SIG-M5 (cell line): ENCODE measurements around the gene GRID1.

Source experiments
- DNase-seq: peaks from one replicate; lab custom pipeline; 2025; lab: John Stamatoyannopoulos, UW

Gene GRID1

DNA sequence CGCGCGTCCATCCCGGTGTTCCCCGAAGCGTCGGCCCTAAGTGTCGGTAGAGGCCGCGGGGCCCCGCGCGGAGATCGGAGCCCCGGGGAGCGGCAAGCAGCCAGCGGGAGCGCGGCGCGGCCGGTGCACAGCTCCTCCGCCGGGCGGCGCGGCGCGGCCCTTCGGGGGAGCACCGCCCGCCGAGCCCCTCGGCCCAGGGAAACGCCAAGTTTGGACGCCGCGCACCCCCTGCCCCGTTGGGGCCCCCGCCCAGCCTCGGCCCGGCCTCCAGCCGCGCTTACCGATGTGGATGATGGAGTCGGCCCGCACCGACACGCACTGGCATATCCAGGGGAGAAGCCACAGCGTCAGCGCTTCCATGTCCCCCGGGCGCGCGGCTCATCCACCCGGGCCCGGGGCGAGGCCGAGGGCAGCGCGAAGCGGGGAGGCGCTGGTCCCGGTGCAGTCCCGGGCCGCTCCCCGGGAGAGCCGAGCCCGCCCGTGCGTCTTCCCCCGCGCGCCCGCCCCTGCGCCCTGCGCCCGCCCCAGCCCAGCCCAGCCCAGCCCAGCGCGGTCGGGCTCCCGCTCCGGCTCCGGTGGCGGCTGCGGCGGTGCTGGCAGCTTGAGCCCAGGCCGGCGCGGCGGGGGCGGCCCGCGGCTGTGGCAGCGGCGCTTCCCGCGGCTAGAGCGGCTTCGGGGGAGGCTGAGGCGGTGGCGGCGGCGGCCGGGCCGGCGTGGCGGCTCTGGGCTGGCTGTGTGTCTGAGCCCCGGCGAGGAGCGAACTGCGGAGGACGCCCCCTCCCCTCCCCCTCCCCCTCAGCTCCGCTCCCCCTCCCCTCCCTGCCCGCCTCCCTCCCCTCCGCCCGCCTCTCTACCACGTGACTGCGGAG is at the start of gene GRID1:
TSS of gene GRID1 (minus strand) at position 763 of the 869 bp plus-strand sequence.
- no peak for DNase-seq

DNA sequence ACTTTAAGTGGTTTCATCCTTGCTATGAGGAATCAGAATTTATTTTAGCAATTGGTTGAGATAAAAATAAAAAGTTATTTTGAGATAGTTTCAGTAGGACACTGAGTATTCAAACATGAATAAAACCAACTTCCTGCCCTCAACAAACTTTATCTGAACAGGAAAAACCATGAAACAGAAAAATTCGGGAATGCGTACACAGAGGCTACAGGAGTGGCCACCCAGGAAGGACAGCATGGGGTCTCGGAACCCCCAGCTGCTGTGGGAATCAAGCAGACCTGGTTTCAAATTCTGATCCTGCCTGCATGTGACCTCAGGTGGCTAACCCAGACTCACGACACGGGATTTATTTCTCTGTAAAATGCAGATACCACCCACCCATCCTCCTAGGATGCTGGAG is 49.0 kb upstream of the GRID1 start:
- no peak for DNase-seq

DNA sequence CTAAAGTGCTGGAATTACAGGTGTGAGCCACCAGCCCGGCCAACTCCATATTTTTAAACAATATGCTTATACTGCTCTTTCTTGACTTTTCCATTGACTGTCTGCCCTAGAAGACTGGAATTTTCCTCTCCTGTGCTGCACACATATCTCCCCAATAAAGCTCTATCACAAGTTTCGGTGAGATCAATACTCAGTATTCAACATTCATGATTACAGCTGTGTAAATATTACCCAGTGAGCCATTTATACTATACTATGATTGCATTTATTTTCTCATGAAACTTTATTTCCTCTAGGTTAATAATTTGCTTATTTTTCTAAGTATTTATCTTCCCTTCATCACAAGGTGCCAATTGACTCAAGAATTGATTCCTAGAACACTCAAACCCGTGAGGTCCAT is 48.5 kb upstream of the GRID1 start:
- no peak for DNase-seq

DNA sequence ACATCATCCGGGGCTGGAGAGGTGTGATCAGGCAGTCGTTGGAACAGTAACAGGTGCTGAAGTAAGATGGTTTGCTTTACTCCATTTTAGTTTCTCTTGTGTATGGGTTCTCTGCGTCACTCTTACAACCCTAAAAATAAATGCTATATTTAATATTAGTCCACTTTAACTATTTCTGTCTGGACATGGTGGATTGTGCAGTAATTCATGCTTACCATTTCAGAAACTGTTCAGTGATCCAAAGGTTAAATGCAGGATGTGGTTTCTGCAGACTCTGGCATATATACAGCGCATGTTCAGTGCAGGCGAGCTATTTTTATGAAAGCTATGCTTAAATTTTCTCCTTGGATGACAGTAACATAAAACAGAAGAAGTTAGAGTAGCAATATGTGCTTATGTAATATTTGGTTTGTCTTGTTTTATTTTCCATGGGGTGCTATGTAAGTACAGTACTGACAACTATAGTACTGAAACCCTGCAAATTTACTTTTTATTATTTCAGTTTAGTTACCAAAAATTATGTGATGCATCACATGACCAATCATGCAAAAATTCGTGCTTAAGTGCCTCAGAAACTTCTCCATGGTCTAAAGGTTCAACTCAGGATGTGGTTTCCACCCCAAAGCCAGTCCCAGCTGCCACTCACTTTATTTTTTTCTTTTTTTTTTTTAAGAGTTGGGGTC is 46.6 kb upstream of the GRID1 start:
- DNase-seq, result peak; percentile 14

DNA sequence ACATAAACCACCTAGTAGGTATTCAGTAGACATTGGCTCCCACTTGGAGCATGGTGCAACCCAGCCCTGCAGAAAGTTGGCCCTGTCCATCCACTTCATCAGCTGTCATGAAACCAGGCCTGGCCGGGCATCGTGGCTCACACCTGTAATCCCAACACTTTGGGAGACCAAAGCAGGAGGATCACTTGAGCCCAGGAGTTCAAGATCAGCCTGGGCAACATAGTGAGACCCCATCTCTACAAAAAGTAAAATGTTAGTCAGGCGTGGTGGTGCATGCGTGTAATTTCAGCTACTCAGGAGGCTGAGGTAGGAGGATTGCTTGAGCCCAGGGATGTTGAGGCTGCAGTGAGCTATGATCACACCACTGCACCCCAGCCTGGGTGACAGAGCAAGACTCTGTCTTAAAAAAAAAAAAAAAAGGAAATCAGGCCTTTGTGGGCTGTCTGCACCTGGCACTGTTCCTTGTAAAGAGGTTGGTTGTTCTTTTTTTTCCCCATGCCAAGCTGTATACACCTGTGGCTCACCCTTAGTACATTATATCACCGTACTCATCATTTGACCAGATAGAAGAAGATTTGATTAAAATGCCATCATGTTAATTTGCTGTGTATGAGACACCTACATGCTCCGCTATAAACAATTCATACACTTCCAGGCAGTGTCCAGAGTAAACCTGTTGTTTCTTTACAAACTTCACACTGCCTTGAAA is 45.4 kb upstream of the GRID1 start:
- no peak for DNase-seq

DNA sequence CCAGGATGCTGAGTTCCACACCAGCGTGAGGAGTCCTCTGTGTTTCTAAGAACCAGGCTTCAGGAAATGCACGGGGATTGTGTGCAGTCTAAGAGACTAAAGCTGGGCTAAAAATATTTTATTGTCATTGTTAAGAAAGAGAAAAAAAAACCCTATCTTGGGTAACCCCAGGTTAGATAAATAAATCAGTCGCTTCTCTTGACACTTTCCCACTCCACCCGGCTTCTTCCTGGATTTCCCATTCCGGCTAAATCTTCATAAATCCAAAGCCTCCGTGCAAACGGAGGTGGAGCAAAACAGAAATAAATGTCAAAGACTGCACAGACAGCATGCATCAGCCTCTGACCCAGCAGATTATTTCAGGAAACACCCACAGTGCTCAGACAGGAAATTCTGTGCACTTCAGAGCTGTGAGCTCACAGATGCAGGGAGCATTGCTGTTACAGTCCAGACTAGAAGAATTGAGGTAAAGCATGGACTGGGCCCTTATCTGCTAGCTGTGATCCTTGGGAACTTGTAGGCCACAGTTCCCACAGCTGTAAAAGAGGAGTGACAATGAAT is 44.8 kb upstream of the GRID1 start:
- DNase-seq, result no peak

DNA sequence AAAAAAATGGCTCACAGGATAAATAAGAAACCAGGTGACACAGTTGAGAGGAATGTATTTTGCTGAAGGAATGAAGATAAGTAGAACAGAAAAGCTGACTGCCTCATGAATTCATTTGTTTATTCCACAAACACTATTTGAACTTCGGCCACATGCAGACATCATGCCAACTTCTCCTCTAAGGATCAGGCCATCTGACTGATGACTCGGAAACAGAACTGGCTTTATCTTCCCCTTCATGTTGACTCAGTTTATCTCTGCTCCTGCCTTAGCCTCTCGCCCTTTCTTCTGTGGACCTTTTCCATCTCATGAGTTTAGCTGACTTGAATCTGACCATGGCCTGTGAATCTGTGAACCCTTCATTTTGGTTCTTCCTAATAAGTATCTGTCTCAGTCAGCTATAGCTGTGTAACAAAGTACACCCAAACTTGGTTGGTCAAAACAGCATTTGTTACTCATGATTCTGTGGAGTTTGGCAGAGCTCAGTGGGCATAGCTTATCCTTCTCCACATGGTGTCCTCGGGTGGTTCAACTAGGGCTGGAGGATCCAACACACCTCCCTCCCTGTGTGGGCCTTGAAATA is 44.0 kb upstream of the GRID1 start:
- DNase-seq, result no peak

DNA sequence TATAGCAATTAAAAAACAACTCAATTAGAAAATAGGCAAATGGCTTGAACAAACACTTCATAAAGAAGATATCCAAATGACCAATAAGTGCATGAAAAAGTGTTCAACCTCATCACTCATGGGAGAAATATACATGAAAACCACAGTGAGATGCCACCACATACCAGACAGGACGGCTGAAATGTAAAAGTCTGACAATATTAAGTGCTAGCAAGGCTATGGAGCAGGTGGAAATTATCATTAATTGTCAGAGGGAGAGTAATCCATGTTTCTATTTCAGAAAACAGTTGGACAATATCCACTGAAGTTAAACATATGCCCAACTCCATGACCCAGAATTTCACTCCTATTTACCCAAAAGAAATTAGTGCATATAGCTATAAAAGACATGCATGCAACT is 42.6 kb upstream of the GRID1 start:
- no peak for DNase-seq

DNA sequence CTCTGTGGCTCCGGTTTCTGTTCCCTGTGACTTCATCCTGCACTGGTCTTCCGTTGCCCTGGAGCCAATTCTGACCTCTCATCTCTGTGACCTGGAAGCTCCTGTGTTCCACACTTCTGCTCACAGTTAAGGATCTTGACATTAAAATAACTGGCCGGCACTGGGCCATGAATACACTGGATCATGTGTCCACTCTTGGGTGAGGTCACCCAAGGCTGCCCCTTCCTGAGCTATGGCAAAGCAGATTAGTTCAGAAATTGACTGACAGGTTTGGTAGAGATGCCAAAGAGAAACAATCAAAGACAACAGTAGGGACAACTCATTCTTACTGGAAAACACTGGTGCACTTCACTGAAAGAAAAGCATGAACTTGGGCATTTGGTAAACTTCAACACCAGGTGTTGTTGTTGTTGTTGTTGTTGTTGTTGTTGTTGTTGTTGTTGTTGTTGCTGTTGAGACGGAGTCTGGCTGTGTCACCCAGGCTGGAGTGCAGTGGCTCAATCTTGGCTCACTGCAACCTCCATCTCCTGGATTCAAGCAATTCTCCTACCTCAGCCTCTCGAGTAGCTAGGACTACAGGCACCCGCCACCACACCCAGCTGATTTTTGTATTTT is 36.7 kb upstream of the GRID1 start:
- no peak for DNase-seq

DNA sequence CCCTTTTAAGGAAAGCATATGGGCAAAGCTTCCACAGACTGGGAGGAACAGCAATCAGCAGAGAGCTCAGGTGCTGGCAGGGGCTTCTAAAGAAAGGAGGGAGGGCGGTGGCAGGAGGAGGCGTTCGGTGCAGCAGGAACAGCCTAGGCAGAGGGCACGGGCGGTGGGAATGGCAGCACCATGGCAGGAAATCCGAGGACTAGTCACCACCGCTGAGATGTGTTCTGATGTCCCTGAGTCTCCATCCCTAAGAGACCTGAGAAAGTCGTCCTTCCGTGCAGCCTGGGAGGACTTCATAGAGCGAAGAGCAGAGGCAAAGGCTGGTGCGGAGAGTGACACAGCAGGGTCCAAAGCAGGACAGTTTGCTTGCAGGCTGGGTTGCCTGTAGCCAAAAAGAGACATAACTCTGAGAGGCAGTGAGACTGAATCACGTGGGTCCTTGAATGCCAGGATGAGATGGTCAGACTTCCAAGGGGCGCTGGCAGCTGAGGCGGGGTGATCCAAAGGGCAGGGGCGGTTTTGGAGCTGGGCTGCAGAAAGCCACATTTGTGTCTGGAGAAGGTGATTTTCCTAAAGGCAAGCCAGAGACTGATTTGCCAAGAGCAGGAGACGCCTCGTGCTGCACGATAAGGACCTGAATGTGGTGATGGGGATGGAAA is 35.8 kb upstream of the GRID1 start:
- DNase-seq, result no peak

DNA sequence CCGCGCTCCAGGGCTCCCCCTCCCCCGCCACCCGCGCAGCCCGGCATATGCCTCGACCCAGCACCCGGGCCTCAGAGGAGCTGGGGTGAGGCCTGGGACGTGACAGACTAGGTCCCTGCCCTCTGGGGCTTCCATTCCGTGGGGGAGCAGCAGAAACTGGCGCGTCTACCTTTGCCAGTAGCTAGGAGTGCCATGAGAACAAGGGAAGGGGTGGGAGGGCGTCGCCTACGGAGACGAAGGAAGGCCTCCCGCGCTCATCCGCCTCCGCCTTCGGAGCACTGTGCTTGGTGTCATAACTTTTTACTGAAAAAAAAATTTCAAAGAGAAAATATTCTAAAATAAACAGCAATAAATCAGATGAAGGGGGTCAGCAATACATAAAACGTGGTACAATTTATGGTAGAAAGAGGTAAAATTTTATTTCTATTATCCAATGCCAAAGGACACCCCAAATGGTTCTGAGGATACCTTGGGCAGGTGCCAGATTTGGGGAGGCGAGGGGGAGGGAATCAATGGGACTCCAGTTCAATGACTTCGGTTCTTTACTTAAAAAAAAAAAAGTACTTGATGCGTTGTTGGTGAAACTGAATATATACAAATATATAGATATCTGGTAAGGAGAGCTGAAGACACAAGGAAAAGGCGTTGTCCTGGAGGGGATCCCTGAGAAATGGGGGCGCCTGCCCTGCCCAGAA is 35.1 kb upstream of the GRID1 start:
- no peak for DNase-seq

DNA sequence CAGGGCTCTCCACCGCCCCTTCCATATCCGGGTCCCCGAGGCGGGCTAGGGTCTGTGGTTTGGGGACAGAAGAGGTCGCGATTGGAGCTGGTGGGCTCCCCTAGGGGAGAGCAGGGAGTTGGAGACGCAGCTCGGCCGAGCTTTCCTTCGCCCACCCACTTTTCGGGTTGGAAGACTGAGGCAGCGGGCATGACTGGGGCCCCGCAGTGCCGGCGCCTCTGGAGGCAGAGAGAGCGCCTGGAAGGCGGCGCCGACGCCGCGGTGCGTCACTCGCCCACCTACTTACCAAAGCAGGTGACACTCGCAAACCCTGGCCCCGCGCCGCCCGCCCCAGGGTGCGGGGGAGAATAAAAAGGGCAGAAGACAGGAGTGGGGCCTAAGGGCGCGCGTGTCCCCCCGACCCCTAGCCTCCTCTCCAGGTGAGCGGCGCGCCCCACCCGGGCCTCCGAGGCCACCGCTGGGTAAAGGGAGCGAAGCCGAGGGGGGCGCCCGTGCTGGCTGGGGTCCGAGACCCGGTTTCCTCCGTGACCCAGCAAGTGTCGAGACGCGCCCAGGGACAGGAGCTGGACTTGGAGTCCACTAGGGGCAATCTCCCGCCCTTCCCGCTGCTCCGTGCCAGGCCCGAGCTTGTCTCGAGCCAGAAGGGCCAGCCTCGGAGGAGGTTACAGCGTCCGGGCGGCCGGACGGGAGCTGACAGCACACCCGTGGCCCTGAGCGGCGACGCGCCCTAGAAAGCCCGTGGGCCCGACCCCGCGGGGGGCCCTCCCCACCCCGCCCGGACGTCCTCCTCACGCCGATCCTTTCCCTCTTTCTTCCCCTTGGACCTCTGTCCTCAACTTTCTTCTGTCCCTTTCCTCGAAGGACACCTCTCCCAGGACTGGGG is 34.4 kb upstream of the GRID1 start:
- DNase-seq, result no peak

DNA sequence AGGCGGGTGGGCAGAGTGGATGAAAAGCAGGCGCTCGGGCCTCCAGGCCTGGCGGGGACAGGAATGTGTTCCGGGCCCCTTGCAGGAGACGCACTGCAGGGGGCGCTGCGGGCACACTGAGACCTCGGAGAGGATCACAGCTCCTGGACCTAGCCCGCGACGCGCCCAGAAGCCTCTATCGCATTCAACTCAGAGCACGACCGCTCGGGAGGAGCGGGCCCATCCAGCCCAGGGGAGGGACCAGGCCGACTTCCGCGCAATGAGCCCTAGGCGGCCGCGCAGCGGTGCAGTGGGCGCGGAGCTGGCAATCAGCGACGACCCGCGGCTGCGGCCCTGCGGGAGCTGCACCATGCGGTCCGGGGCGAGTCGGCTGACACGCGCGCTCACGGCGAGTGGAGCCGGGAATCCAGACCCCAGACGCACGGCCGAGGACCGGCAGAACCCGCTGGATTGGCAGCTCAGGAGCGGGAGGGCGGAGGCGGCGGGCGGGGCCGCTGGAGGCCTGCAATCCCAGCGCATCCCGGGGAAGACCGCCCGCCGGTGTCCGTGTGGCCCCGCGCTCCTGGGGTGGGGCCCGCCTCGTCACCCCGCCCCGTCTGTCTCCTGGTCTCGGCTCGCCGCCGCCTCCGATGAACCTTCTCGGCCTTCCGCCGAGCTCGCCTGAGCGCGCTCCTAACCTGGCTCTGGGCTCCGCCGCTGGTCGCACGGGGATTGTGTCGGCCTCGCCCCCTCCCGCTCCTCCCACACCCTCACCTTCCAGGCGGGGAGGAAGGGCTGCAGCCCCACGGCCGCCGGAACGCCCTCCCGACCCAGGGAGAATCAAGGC is 33.5 kb upstream of the GRID1 start:
- DNase-seq, result peak; percentile 22

DNA sequence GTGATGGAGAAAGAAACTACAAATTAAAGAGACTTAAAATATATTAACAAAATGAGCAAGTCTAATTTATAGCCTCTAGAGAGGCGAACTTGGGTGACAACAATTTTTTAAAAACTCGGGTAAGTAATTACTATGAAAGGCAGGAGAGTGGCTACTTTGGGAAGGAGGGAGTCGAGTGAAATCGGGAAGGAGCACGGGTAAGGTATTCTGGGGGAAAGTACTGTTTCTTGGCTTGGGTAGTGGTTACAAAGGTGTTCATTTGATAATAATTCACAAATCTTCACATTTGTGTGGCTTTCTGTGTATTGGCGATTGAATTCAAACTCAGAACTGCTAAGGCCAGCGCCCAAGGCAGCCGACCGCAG is 32.9 kb upstream of the GRID1 start:
- no peak for DNase-seq

DNA sequence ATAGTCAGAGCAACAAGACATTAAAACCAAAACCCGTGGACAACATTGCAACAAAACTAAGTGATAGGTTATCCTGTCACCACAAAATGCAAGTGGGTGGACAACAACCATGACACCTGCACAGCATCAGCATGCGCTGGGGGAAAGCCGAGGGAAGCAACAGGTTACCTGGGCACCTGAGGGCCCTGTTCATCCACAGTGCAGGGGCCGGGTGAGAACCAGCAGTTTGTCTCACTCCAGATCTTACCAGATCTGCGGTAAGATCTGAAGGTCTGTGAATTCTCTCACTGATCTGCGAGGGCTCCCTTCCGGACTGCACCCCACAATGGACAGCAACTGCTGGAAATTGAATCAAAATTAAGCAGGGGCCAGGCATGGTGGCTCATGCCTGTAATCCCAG is 30.5 kb upstream of the GRID1 start:
- DNase-seq, result no peak

DNA sequence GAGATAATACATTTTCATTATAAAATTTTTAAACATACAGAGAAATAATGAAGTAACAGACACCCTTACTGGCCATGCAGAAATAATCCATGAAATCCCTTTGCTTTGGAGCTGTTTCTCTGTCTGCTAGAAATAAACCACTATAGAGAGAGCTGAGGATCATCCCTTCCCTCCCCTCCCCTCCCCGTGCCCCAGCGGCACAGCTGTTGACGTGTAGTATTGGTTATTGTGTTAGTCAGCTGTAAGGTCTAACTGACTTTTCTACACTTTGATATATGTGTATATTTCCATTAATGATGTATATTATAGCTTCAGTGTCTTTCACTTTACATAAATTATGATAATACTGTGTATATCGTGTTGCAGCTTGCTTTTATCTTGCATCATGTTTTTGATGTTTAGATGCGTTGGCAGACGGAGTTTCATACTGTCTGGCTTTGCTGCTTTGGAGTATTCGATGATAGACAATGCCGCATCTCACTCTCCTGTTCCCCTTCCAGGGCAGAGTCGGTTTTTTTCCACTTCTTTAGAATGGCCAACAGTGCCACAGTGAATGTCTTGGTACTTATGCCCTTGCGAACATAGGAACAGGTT is 27.4 kb upstream of the GRID1 start:
- no peak for DNase-seq

DNA sequence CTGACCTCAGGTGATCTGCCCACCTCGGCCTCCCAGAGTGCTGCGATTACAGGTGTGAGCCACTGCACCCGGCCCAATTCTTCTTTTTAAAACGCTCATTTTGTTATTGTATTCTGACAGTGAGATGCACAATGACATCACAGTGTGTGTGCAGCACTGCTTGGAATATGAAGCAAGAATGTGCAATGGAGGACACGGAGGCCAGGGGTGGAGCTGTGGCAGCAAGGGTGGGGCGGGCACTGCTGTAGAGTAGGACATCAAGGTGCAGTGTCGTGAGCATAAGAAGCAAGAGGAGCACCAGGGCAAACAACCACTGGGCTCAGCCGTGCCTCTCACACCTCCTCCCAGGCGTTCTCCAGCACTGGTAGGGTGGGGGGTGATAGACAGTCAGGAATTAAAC is 26.8 kb upstream of the GRID1 start:
- no peak for DNase-seq

DNA sequence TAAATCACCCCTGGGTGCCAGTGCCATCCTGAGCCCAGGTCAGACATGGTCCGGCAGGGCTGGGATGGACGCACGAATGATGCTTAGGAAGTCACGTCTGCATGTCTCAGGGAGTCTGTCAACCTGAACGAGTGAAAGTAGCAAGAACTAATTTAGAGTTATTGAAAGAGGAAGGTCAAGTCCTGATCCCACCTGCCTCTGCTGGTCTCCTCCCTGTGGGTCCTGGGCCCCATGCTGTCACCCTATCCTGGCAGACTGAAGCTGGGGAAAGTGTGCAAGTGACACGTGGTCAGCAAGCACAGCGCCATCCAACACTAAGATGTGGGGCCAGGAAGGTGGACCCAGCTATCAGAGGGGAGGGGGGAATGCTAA is 26.1 kb upstream of the GRID1 start:
- DNase-seq, result no peak
